Testis (tissue), 3 donors: ENCODE measurements around the gene CBX5. TPM values are rescaled to one million over a fixed set of nuclear protein-coding genes. Genes with fewer than 3 reads are reported as not detected.

ENCODE experiments used
- DNase-seq: peaks from one replicate; pipeline ENCODE4 v3.0.0-alpha.2; 2019
- H3K27ac ChIP-seq, 2 donors: fragments of 200-600 bp; sonication (generic); one replicate each; pipeline ENCODE4 v1.5.1; 2019
- H3K27me3 ChIP-seq: fragments of 200-600 bp; sonication (generic); one replicate; pipeline ENCODE4 v1.5.1; 2019
- H3K36me3 ChIP-seq: fragments of 200-600 bp; sonication (generic); one replicate; pipeline ENCODE4 v1.5.1; 2017; ENCODE audit warnings: low read depth; ENCODE audit errors: missing control alignments
- H3K4me1 ChIP-seq: fragments of 200-600 bp; sonication (generic); one replicate; pipeline ENCODE4 v1.5.1; 2019
- H3K4me3 ChIP-seq, 2 donors: fragments of 200-600 bp; sonication (generic); one replicate each; pipeline ENCODE4 v1.5.1; 2017 to 2019
- H3K9me3 ChIP-seq: fragments of 200-600 bp; sonication (generic); one replicate; pipeline ENCODE4 v1.5.1; 2017
- CTCF ChIP-seq, 3 experiments: fragments of 450-650 bp in 2 of 3; fragments of 200-600 bp in 1 of 3; sonication (generic) in 1 of 3; IDR thresholded peaks; one replicate each; pipeline ENCODE4 v1.5.1; 2016 to 2019; ENCODE audit warnings: antibody characterized with exemption in 3 of 3, mild to moderate bottlenecking in 2 of 3, moderate library complexity in 1 of 3
- POLR2A ChIP-seq: fragments of 450-650 bp; IDR thresholded peaks from one replicate; pipeline ENCODE4 v1.6.1; 2017; ENCODE audit warnings: antibody characterized with exemption, mild to moderate bottlenecking, moderate library complexity
- WGBS, 2 donors: methylation state at CpG; one replicate each; pipeline ENCODE4 v1.1.5; 2018; 5-methylcytosine and 5-hydroxymethylcytosine counted together
- intact Hi-C: fragments of 100-400 bp; cut with DNase I; formaldehyde crosslinking; loops from one replicate; pipeline ENCODE4 v1.15.1; 2023; ENCODE audit warnings: low total_unique reads
- polyA plus RNA-seq: library from polyadenylated mRNA; stranded (reverse); fragments of 350-450 nt; fragmentation: Illumina TruSeq; extraction: RNeasy Lipid Tissue Mini Kit (QIAGEN cat#74804); gene quantifications from one replicate; pipeline ENCODE4 v1.2.3, GENCODE V29; 2014; ENCODE audit warnings: low read depth, low replicate concordance; ENCODE audit not compliant: insufficient read depth
- total RNA-seq, 2 donors: library from RNA; depleted of rRNA; stranded (reverse); fragments of >200 nt; gene quantifications; one replicate each; pipeline ENCODE4 v1.2.3, GENCODE V29; 2016

The CBX5 gene
- total and polyA plus RNA-seq, 3 donors from 2014 or later: 52.7 to 66.4 (median 63.9) TPM

GRCh38 chr12:54261815-54262402 lies 18.0 kb downstream of the CBX5 start:
- TF ChIP-seq CTCF (IDR thresholded peaks at IDR 0.05) (no peak), POLR2A (no peak)
- H3K27ac ChIP-seq: peak overlapping the region; percentile 64 to 68
- H3K36me3 ChIP-seq: no peaks in the 10 kb centered on the region
- H3K4me3 ChIP-seq: no peak overlapping the region
- intact Hi-C loops: no loop called here
- H3K9me3 ChIP-seq: no peaks in the 10 kb centered on the region
- no peaks in the 10 kb centered on the region for H3K27me3 ChIP-seq
- no peak for DNase-seq
- peaks cover 43% of the 10 kb centered on the region for H3K4me1 ChIP-seq
- WGBS, 2 donors: 30 to 44% methylated on average over 5 of the region's 5 CpGs

- 5 to 14% methylated on average over 11 of the region's 11 CpGs for WGBS, 2 donors
- Histone ChIP-seq H3K36me3 (no peaks in the 10 kb centered on the region), H3K4me1 (peaks cover 43% of the 10 kb centered on the region), H3K27ac (peak overlapping the region; percentile 23 to 60), H3K4me3 (peak overlapping the region; percentile 1 to 27), H3K27me3 (no peaks in the 10 kb centered on the region), H3K9me3 (no peaks in the 10 kb centered on the region)
- TF ChIP-seq POLR2A (no peak), CTCF (IDR thresholded peaks at IDR 0.05) (no peak)
- intact Hi-C loops: no loop called here
- DNase-seq: peak; percentile 83
Observed at GRCh38 chr12:54259194-54260011, 20.5 kb downstream of the CBX5 start.

- TF ChIP-seq CTCF (IDR thresholded peaks at IDR 0.05): no peak
- TF ChIP-seq POLR2A: no peak
Observed at GRCh38 chr12:54258201-54258681, 21.7 kb downstream of the CBX5 start.

GRCh38 chr12:54257332-54257731 lies 22.6 kb downstream of the CBX5 start:
- no peak overlapping the region for H3K27ac ChIP-seq
- H3K27me3 ChIP-seq: no peaks in the 10 kb centered on the region
- no peaks in the 10 kb centered on the region for H3K9me3 ChIP-seq
- WGBS, 2 donors: 84 to 91% methylated on average over 6 to 8 of the region's 8 CpGs
- intact Hi-C loops: no loop called here
- H3K4me1 ChIP-seq: peaks cover 33% of the 10 kb centered on the region
- TF ChIP-seq CTCF (IDR thresholded peaks at IDR 0.05) (no peak), POLR2A (no peak)
- DNase-seq: no peak
- H3K4me3 ChIP-seq: no peak overlapping the region
- H3K36me3 ChIP-seq: no peaks in the 10 kb centered on the region

More at GRCh38 chr12:54258201-54258681, 21.7 kb downstream of the CBX5 start:
- no peaks in the 10 kb centered on the region for H3K36me3 ChIP-seq
- peak overlapping the region; percentile 13 to 60 for H3K27ac ChIP-seq
- DNase-seq: no peak
- no peaks in the 10 kb centered on the region for H3K27me3 ChIP-seq
- H3K9me3 ChIP-seq: no peaks in the 10 kb centered on the region
- peaks cover 42% of the 10 kb centered on the region for H3K4me1 ChIP-seq
- intact Hi-C loops: no loop called here
- H3K4me3 ChIP-seq: no peak overlapping the region
